Osteoblast (primary cell): ENCODE measurements around the gene ATXN7L1. TPM values are rescaled to one million over a fixed set of nuclear protein-coding genes. Genes with fewer than 3 reads are reported as not detected.

Experiments
- DNase-seq: peaks from one replicate; pipeline ENCODE4 v3.0.0; 2011; ENCODE audit warnings: low spot score, mixed read lengths; ENCODE audit not compliant: insufficient read length; ENCODE audit errors: missing footprints
- H2AFZ ChIP-seq: 2 replicates; pipeline ENCODE4 v1.6.0; 2011; ENCODE audit warnings: mild to moderate bottlenecking, low read length
- H3K27ac ChIP-seq: 2 replicates; pipeline ENCODE4 v1.5.1; 2011; ENCODE audit warnings: mild to moderate bottlenecking, low read depth, low read length, moderate library complexity
- H3K27me3 ChIP-seq: 2 replicates; pipeline ENCODE4 v1.6.0; 2012; ENCODE audit warnings: mild to moderate bottlenecking, control low read depth, inconsistent platforms, low read length, moderate library complexity; ENCODE audit not compliant: insufficient read depth
- H3K36me3 ChIP-seq: 2 replicates; pipeline ENCODE4 v1.5.1; 2011; ENCODE audit warnings: mild to moderate bottlenecking, low read length, control low read depth, moderate library complexity; ENCODE audit not compliant: insufficient read depth
- H3K4me1 ChIP-seq: 2 replicates; pipeline ENCODE4 v1.5.1; 2011; ENCODE audit warnings: mild to moderate bottlenecking, low read length, control low read depth, moderate library complexity; ENCODE audit not compliant: insufficient read depth
- H3K4me2 ChIP-seq: 2 replicates; pipeline ENCODE4 v1.6.0; 2011; ENCODE audit warnings: mild to moderate bottlenecking, low read length; ENCODE audit not compliant: insufficient read depth
- H3K4me3 ChIP-seq: fragments of 200-600 bp; sonication (generic); 3 replicates; pipeline ENCODE4 v1.5.1; 2012; ENCODE audit warnings: mild to moderate bottlenecking, low read length, inconsistent platforms; ENCODE audit not compliant: insufficient read depth
- H3K79me2 ChIP-seq: 2 replicates; pipeline ENCODE4 v1.6.0; 2012; ENCODE audit warnings: mild to moderate bottlenecking, low read length, control low read depth, inconsistent platforms; ENCODE audit not compliant: insufficient read depth
- H3K9me3 ChIP-seq: 2 replicates; pipeline ENCODE4 v1.5.1; 2011; ENCODE audit warnings: low read depth, low read length, control low read depth
- H4K20me1 ChIP-seq: 2 replicates; pipeline ENCODE4 v1.6.0; 2012; ENCODE audit warnings: mild to moderate bottlenecking, low read length, control low read depth; ENCODE audit not compliant: insufficient read depth
- total RNA-seq: library from RNA; depleted of rRNA; stranded (reverse); fragments of >200 nt; gene quantifications from 2 replicates; pipeline ENCODE4 v1.2.3, GENCODE V29; 2012
- TF ChIP-seq, protein P1 (sequence below): IDR thresholded peaks from 2 replicates; pipeline ENCODE4 v1.5.1; 2011; ENCODE audit warnings: mild to moderate bottlenecking, low read depth, low read length, moderate library complexity; ENCODE audit errors: extremely low read depth

Gene ATXN7L1
- total RNA-seq, 1 donor = 9.0 TPM

DNA sequence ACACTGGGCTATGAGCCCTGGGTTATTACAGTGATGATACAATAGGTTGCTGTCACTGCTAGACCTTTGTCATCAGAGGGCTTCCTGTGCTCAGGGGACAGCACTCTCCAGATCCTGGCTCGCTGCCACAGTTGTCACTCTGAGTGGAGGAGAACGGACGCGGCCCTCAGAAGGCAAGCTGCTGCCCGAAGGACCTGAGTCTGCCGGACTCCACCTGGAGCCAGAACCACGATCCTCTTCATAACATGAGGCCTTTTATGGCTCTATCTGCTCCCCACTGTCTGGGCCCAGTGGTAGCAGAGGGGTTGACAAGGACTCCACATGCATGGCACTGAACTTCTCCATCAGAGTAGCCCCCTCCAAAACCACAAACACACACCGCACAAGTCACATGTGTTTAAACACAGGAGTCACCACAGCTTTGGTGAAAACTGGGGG, 200.4 kb downstream of the ATXN7L1 start:
- Histone ChIP-seq H3K27ac (no peak overlapping the region), H3K4me3 (no peak overlapping the region), H3K36me3 (no peaks in the 10 kb centered on the region), H3K4me2 (no peak overlapping the region), H3K4me1 (no peaks in the 10 kb centered on the region), H3K9me3 (no peaks in the 10 kb centered on the region), H2AFZ (no peak overlapping the region), H4K20me1 (peaks cover 17% of the 10 kb centered on the region), H3K27me3 (no peaks in the 10 kb centered on the region), H3K79me2 (no peaks in the 10 kb centered on the region)
- TF ChIP-seq, protein P1, sequence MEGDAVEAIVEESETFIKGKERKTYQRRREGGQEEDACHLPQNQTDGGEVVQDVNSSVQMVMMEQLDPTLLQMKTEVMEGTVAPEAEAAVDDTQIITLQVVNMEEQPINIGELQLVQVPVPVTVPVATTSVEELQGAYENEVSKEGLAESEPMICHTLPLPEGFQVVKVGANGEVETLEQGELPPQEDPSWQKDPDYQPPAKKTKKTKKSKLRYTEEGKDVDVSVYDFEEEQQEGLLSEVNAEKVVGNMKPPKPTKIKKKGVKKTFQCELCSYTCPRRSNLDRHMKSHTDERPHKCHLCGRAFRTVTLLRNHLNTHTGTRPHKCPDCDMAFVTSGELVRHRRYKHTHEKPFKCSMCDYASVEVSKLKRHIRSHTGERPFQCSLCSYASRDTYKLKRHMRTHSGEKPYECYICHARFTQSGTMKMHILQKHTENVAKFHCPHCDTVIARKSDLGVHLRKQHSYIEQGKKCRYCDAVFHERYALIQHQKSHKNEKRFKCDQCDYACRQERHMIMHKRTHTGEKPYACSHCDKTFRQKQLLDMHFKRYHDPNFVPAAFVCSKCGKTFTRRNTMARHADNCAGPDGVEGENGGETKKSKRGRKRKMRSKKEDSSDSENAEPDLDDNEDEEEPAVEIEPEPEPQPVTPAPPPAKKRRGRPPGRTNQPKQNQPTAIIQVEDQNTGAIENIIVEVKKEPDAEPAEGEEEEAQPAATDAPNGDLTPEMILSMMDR = no peak
- DNase-seq = no peak

DNA sequence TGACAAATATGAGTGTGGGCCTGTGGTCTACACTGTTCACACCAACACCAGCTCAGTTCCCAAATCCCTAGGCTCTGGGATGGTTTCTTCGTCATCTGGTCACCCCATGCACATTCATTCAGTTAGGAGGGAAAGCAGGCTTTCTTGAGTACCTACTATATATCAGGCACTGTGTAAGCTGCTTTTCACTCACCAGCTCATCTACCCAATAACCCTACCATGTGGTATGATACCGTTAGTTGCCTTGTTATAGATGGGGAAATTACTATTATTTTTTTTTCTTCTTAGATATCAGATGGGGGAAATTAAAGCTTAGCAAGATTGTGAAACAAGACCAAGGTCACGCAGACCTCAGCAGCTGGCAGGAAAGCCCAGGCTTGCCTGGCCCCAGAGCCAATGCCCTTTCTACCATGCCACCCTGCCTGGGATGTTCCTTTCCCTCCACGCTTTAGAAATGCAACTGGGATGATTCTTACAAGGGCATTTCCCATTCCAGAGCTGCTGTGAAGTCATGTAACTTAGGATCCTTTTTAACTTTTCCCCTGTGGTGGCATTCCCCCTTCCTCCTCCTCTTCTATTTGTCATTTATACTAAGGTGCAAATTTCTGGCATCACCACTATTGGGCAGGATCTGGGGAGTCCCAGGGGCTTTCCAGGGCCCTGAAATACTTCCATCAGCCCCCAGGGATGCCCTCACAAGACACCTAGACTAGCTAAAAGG, 202.0 kb downstream of the ATXN7L1 start:
- Histone ChIP-seq H3K79me2 (no peaks in the 10 kb centered on the region), H4K20me1 (peaks cover 14% of the 10 kb centered on the region), H3K36me3 (no peaks in the 10 kb centered on the region), H3K9me3 (no peaks in the 10 kb centered on the region), H3K4me2 (no peak overlapping the region), H3K27ac (no peak overlapping the region), H3K27me3 (no peaks in the 10 kb centered on the region), H2AFZ (no peak overlapping the region), H3K4me1 (no peaks in the 10 kb centered on the region), H3K4me3 (no peak overlapping the region)
- TF ChIP-seq, protein P1 = no peak
- DNase-seq = no peak

DNA sequence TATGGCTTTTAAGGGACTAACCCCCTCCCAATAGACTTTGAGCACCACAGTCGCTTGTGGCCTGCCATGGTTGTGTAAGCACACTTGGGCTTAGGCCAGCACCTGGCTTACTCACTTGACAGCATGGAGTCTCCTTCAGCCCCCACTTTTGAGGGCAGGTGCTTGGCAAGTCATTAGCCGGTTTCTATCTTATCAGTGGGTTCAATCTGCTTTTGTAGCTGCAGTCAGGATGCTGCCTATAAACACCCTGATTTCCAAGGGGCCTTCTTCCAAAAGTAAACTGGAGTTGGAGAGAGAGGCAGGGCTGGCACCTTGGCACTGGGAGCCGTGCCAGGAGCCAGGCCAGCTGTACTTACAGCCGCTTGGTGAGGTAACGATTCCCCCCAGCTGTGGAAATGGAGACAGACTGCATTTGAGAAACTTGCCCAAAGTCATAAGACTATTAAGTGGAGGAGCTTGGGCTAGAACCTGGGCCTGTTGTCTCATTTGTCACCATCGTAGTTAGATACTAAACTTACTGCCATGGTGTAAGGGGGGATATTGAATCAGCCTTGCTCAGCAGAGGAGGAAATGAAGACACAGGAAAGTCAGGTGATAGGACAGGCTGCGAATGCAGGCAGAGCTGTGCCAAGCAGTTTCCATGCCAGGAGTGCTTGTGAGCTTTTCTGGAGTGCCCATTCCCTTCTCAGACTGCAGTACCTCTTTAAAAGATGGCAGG, 202.9 kb downstream of the ATXN7L1 start:
- no peak overlapping the region for H2AFZ ChIP-seq
- TF ChIP-seq, protein P1 = no peak
- no peaks in the 10 kb centered on the region for H3K4me1 ChIP-seq
- no peaks in the 10 kb centered on the region for H3K36me3 ChIP-seq
- H3K27me3 ChIP-seq = no peaks in the 10 kb centered on the region
- no peaks in the 10 kb centered on the region for H3K79me2 ChIP-seq
- no peak overlapping the region for H3K4me3 ChIP-seq
- H3K27ac ChIP-seq = no peak overlapping the region
- no peaks in the 10 kb centered on the region for H3K9me3 ChIP-seq
- DNase-seq = no peak
- H3K4me2 ChIP-seq = no peak overlapping the region
- H4K20me1 ChIP-seq = peaks cover 14% of the 10 kb centered on the region

DNA sequence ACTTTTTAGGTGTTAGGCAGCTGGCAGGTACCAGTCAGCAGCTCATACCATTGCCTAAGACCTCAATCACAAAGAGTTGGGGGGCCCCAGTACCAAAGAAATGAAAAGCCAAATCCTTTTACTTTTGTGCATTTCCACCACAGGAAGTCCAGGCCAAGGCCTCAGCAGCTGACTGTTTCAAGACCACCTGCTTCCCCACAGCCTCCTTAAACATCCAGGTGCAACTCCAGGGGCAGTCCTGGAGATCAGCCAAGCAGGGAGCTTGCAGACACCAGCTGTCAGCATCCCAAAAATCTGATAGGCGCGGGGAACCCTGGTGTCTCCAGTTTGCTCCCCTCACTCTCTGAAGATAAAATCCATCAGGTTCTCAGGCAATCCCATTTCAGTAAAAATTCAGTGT, 203.6 kb downstream of the ATXN7L1 start:
- H3K36me3 ChIP-seq = no peaks in the 10 kb centered on the region
- no peak overlapping the region for H3K27ac ChIP-seq
- TF ChIP-seq, protein P1 = no peak
- H3K9me3 ChIP-seq = no peaks in the 10 kb centered on the region
- no peaks in the 10 kb centered on the region for H3K79me2 ChIP-seq
- no peak overlapping the region for H3K4me2 ChIP-seq
- no peaks in the 10 kb centered on the region for H3K27me3 ChIP-seq
- H2AFZ ChIP-seq = no peak overlapping the region
- H4K20me1 ChIP-seq = peaks cover 14% of the 10 kb centered on the region
- no peak for DNase-seq
- H3K4me3 ChIP-seq = no peak overlapping the region
- H3K4me1 ChIP-seq = no peaks in the 10 kb centered on the region
